IMR-90 (cell line): ENCODE measurements around the gene LBH. TPM values are rescaled to one million over a fixed set of nuclear protein-coding genes. Genes with fewer than 3 reads are reported as not detected.

Experiments
- ATAC-seq: fragments of 200-7000 bp; cut with Tn5 transposase; 2 replicates; pipeline ENCODE4 v1.9.1; 2020; ENCODE audit warnings: low read depth, mild to moderate bottlenecking, moderate library complexity
- BruUV-seq: library from RNA; stranded (reverse); fragments of 400-500 nt; replicated peaks from 2 replicates; lab custom pipeline; 2021; lab: Mats Ljungman, UMichigan
- CTCF ChIA-PET: fragments of 300-600 bp; formaldehyde crosslinking; extraction: SDS; loops from one replicate; lab custom pipeline; 2021; ENCODE audit warnings: antibody characterized with exemption; lab: Yijun Ruan, JAX
- POLR2A ChIA-PET: fragments of 300-600 bp; sonication (Branson Sonifier 250); formaldehyde crosslinking; loops from one replicate; lab custom pipeline; 2022; ENCODE audit warnings: antibody characterized with exemption; ENCODE audit not compliant: unreplicated experiment; lab: Charles Lee
- DNase-seq: peaks from one replicate; pipeline ENCODE4 v3.0.0; 2013
- H2AFZ ChIP-seq: replicated peaks from 2 replicates; pipeline ENCODE3; 2013; ENCODE audit warnings: low read length, mild to moderate bottlenecking; ENCODE audit not compliant: poor library complexity
- H2AK5ac ChIP-seq: 2 replicates; pipeline ENCODE4 v1.6.1; 2013; ENCODE audit warnings: low read depth, low read length, inconsistent platforms
- H2AK9ac ChIP-seq: replicated peaks from 2 replicates; pipeline ENCODE3; 2013; ENCODE audit warnings: mild to moderate bottlenecking, low read depth, low read length, moderate library complexity; ENCODE audit not compliant: poor library complexity
- H2BK120ac ChIP-seq: 2 replicates; pipeline ENCODE4 v1.6.1; 2013; ENCODE audit warnings: low read depth, low read length, inconsistent platforms
- H2BK15ac ChIP-seq: 3 replicates; pipeline ENCODE4 v1.6.1; 2013; ENCODE audit warnings: low read depth, low read length, inconsistent platforms
- H2BK20ac ChIP-seq: 2 replicates; pipeline ENCODE4 v1.6.1; 2013; ENCODE audit warnings: low read depth, mild to moderate bottlenecking, inconsistent platforms, low read length, moderate library complexity
- H2BK5ac ChIP-seq: 2 replicates; pipeline ENCODE4 v1.6.1; 2013; ENCODE audit warnings: mild to moderate bottlenecking, low read depth, low read length, inconsistent platforms; ENCODE audit not compliant: poor library complexity, severe bottlenecking
- H3K14ac ChIP-seq: replicated peaks from 2 replicates; pipeline ENCODE4 v1.6.1; 2013; ENCODE audit warnings: low read depth, low read length, inconsistent platforms
- H3K18ac ChIP-seq: 2 replicates; pipeline ENCODE4 v1.6.1; 2013; ENCODE audit warnings: low read depth, low read length, control low read depth
- H3K23ac ChIP-seq: 2 replicates; pipeline ENCODE4 v1.6.1; 2013; ENCODE audit warnings: low read depth, low read length, inconsistent platforms
- H3K27ac ChIP-seq: 2 replicates; pipeline ENCODE4 v1.5.1; 2013; ENCODE audit warnings: mild to moderate bottlenecking, control low read depth, low read length; ENCODE audit not compliant: insufficient read depth
- H3K27me3 ChIP-seq: 2 replicates; pipeline ENCODE4 v1.6.1; 2013; ENCODE audit warnings: low read length; ENCODE audit not compliant: control insufficient read depth, insufficient read depth
- H3K36me3 ChIP-seq: 2 replicates; pipeline ENCODE4 v1.6.1; 2013; ENCODE audit warnings: low read length, mixed read lengths; ENCODE audit not compliant: control insufficient read depth, insufficient read depth
- H3K4ac ChIP-seq: 2 replicates; pipeline ENCODE4 v1.6.1; 2013; ENCODE audit warnings: low read depth, low read length, inconsistent platforms
- H3K4me1 ChIP-seq: 2 replicates; pipeline ENCODE4 v1.6.1; 2013; ENCODE audit warnings: low read length, mixed read lengths; ENCODE audit not compliant: control insufficient read depth, insufficient read depth
- H3K4me2 ChIP-seq: 2 replicates; pipeline ENCODE4 v1.6.1; 2013; ENCODE audit warnings: low read depth, mild to moderate bottlenecking, control low read depth, low read length, moderate library complexity
- H3K4me3 ChIP-seq: 2 replicates; pipeline ENCODE4 v1.5.1; 2013; ENCODE audit warnings: low read depth, mild to moderate bottlenecking, control low read depth, low read length, moderate library complexity; ENCODE audit not compliant: insufficient read depth
- H3K56ac ChIP-seq: 2 replicates; pipeline ENCODE4 v1.6.1; 2013; ENCODE audit warnings: low read length, inconsistent platforms; ENCODE audit not compliant: insufficient read depth; ENCODE audit errors: extremely low read depth
- H3K79me1 ChIP-seq, 2 experiments: 2 replicates each; pipeline ENCODE4 v1.6.1; 2013; ENCODE audit warnings: low read length in 2 of 2, inconsistent platforms in 1 of 2, low read depth in 1 of 2
- H3K9ac ChIP-seq: 2 replicates; pipeline ENCODE4 v1.6.1; 2013; ENCODE audit warnings: low read depth, low read length, control low read depth
- H3K9me1 ChIP-seq: 2 replicates; pipeline ENCODE4 v1.6.1; 2013; ENCODE audit warnings: low read length, inconsistent platforms; ENCODE audit not compliant: insufficient read depth
- H3K9me3 ChIP-seq: 2 replicates; pipeline ENCODE4 v1.6.1; 2013; ENCODE audit warnings: low read length; ENCODE audit not compliant: control insufficient read depth, insufficient read depth
- H4K20me1 ChIP-seq: 2 replicates; pipeline ENCODE4 v1.6.1; 2013; ENCODE audit warnings: low read length, inconsistent platforms; ENCODE audit not compliant: insufficient read depth
- H4K5ac ChIP-seq: 2 replicates; pipeline ENCODE4 v1.6.1; 2013; ENCODE audit warnings: mild to moderate bottlenecking, low read depth, low read length, control low read depth
- H4K8ac ChIP-seq, 2 experiments: 2 replicates each; pipeline ENCODE4 v1.6.1; 2013; ENCODE audit warnings: low read depth in 2 of 2, low read length in 2 of 2, control low read depth in 1 of 2, inconsistent platforms in 1 of 2
- H4K91ac ChIP-seq: 2 replicates; pipeline ENCODE4 v1.6.1; 2013; ENCODE audit warnings: low read depth, low read length, inconsistent platforms; ENCODE audit not compliant: insufficient read depth
- CEBPB ChIP-seq: IDR thresholded peaks from 2 replicates; pipeline ENCODE4 v1.6.1; 2012; ENCODE audit warnings: low read depth, low read length, improper control_type of control experiment
- CHD1 ChIP-seq: IDR thresholded peaks from 2 replicates; pipeline ENCODE4 v1.6.1; 2012; ENCODE audit warnings: low read depth, low read length, improper control_type of control experiment
- CTCF ChIP-seq: conservative IDR thresholded peaks from 2 replicates; pipeline ENCODE4 v1.5.1; 2012; ENCODE audit warnings: mild to moderate bottlenecking, low read depth, low read length, improper control_type of control experiment
- ELK1 ChIP-seq: fragments of 150-350 bp; IDR thresholded peaks from 2 replicates; pipeline ENCODE4 v1.6.1; 2016; ENCODE audit warnings: low read depth, mild to moderate bottlenecking, low read length, moderate library complexity, borderline replicate concordance
- FOS ChIP-seq: fragments of 150-350 bp; IDR thresholded peaks from 2 replicates; pipeline ENCODE4 v1.6.1; 2016; ENCODE audit warnings: low read depth, low read length
- MAFK ChIP-seq: IDR thresholded peaks from 2 replicates; pipeline ENCODE4 v1.6.1; 2012; ENCODE audit warnings: low read depth, low read length, improper control_type of control experiment
- MAZ ChIP-seq: IDR thresholded peaks from 2 replicates; pipeline ENCODE4 v1.6.1; 2012; ENCODE audit warnings: low read depth, mild to moderate bottlenecking, low read length, improper control_type of control experiment, moderate library complexity, borderline replicate concordance
- MXI1 ChIP-seq: IDR thresholded peaks from 2 replicates; pipeline ENCODE4 v1.6.1; 2012; ENCODE audit warnings: low read depth, mild to moderate bottlenecking, low read length, moderate library complexity, borderline replicate concordance
- NFE2L2 ChIP-seq: fragments of 150-350 bp; IDR thresholded peaks from 2 replicates; pipeline ENCODE4 v1.6.1; 2016; ENCODE audit warnings: low read depth, mild to moderate bottlenecking, low read length
- POLR2A ChIP-seq: IDR thresholded peaks from 2 replicates; pipeline ENCODE4 v1.6.1; 2012; ENCODE audit warnings: mild to moderate bottlenecking, low read depth, low read length
- RAD21 ChIP-seq: IDR thresholded peaks from 2 replicates; pipeline ENCODE4 v1.6.1; 2012; ENCODE audit warnings: low read length, improper control_type of control experiment
- RCOR1 ChIP-seq: IDR thresholded peaks from 2 replicates; pipeline ENCODE4 v1.6.1; 2012; ENCODE audit warnings: mild to moderate bottlenecking, low read length, improper control_type of control experiment; ENCODE audit not compliant: insufficient replicate concordance
- RFX5 ChIP-seq: IDR thresholded peaks from 2 replicates; pipeline ENCODE4 v1.8.0; 2012; ENCODE audit warnings: low read depth, mild to moderate bottlenecking, low read length, moderate library complexity
- SMC3 ChIP-seq: fragments of 150-350 bp; IDR thresholded peaks from 2 replicates; pipeline ENCODE4 v1.6.1; 2016; ENCODE audit warnings: low read depth, mild to moderate bottlenecking, antibody characterized with exemption, low read length, moderate library complexity
- USF2 ChIP-seq: fragments of 150-350 bp; IDR thresholded peaks from 2 replicates; pipeline ENCODE4 v1.6.1; 2017; ENCODE audit warnings: mild to moderate bottlenecking, antibody characterized with exemption, low read length, low read depth
- WGBS, 2 experiments: methylation state at CpG; one replicate each; pipeline versions ENCODE4 v1.1.5 to v1.1.7; 2013; ENCODE audit warnings: missing lambda C conversion rate in 2 of 2; ENCODE audit not compliant: insufficient read length in 1 of 2; ENCODE audit errors: extremely low coverage in 2 of 2; 5-methylcytosine and 5-hydroxymethylcytosine counted together
- dilution Hi-C: fragments of 300-500 bp; cut with HindIII; formaldehyde crosslinking; loops from one replicate; pipeline ENCODE4 v1.14.3; 2018; ENCODE audit warnings: low sequenced_read_pairs; ENCODE audit not compliant: unreplicated experiment
- in situ Hi-C: fragments of 300-500 bp; cut with MboI; formaldehyde crosslinking; loops from 3 replicates; pipeline ENCODE4 v1.14.3; 2019; ENCODE audit warnings: low sequenced_read_pairs, inconsistent platforms, mixed read lengths
- intact Hi-C: fragments of 100-400 bp; cut with micrococcal nuclease; formaldehyde crosslinking; loops from 2 replicates; pipeline ENCODE4 v1.10.0; 2022
- polyA plus RNA-seq, 3 experiments: library from polyadenylated mRNA; depleted of rRNA; stranded (reverse); fragments of >200 nt; gene quantifications; 2 replicates each; pipeline ENCODE4 v1.2.3, GENCODE V29; 2012; ENCODE audit warnings: low replicate concordance in 1 of 3
- total RNA-seq: library from RNA; depleted of rRNA; stranded (reverse); fragments of >200 nt; gene quantifications from 2 replicates; pipeline ENCODE4 v1.2.3, GENCODE V29; 2012

Gene LBH
- total and polyA plus RNA-seq, 2 of the 4 experiments (the other 2 are of a cell fraction), result 158 to 202 TPM

GRCh38 chr2:30191107-30191506 is 40.2 kb upstream of the LBH start:
- ChIA-PET CTCF (no interaction called here), POLR2A (interaction anchor here (0.5 kb wide), 1 partner anchor 138 kb away, joined by 3 read pairs; no protein-coding TSS in a partner anchor)
- no peak overlapping the region for H4K91ac ChIP-seq
- no peak overlapping the region for H4K5ac ChIP-seq
- WGBS, 2 experiments, result 89% methylated on average over 8 of the region's 10 CpGs; no CpG with 5 or more reads in 1 of the 2 experiments
- H3K4me1 ChIP-seq, result peaks cover 9% of the 10 kb centered on the region
- H3K9me1 ChIP-seq, result peaks cover 4% of the 10 kb centered on the region; the same call in 1 of the 2 replicates
- H3K56ac ChIP-seq, result no peak overlapping the region
- H3K27ac ChIP-seq, result no peak overlapping the region
- no peak overlapping the region for H3K14ac ChIP-seq
- no TSS peak for BruUV-seq
- H3K23ac ChIP-seq, result no peak overlapping the region
- no peak overlapping the region for H2BK15ac ChIP-seq
- no peak for ATAC-seq
- H2AK9ac ChIP-seq, result no peak overlapping the region
- DNase-seq, result no peak
- no peaks in the 10 kb centered on the region for H3K9me3 ChIP-seq
- dilution Hi-C loops (no loop called here), in situ Hi-C loops (no loop called here), intact Hi-C loops (no loop called here)
- H3K9ac ChIP-seq, result no peak overlapping the region
- no peak overlapping the region for H3K18ac ChIP-seq
- no peaks in the 10 kb centered on the region for H3K36me3 ChIP-seq
- H3K4ac ChIP-seq, result no peak overlapping the region
- H3K4me3 ChIP-seq, result no peak overlapping the region
- H4K20me1 ChIP-seq, result no peaks in the 10 kb centered on the region
- no peaks in the 10 kb centered on the region for H3K79me1 ChIP-seq
- H2BK20ac ChIP-seq, result no peak overlapping the region
- no peak overlapping the region for H2AK5ac ChIP-seq
- no peak overlapping the region for H2AFZ ChIP-seq
- H2BK120ac ChIP-seq, result no peak overlapping the region
- no peak for TF ChIP-seq POLR2A
- no peak for TF ChIP-seq MXI1
- no peak for TF ChIP-seq CEBPB
- TF ChIP-seq MAZ, result no peak
- no peak for TF ChIP-seq USF2
- no peak for TF ChIP-seq CTCF
- no peak for TF ChIP-seq FOS
- TF ChIP-seq SMC3, result no peak
- no peak for TF ChIP-seq RCOR1
- no peak for TF ChIP-seq CHD1
- no peak for TF ChIP-seq RFX5
- TF ChIP-seq NFE2L2, result no peak
- no peak for TF ChIP-seq ELK1
- TF ChIP-seq RAD21, result no peak
- no peak for TF ChIP-seq MAFK
- H2BK5ac ChIP-seq, result no peak overlapping the region
- peaks cover 1% of the 10 kb centered on the region for H3K27me3 ChIP-seq
- no peak overlapping the region for H3K4me2 ChIP-seq
- H4K8ac ChIP-seq, result no peak overlapping the region
